SK-N-SH (cell line): ENCODE data around the gene HTR7.

Source experiments
- CHD2 ChIP-seq: fragments of 150-350 bp; IDR thresholded peaks from 2 replicates; pipeline ENCODE4 v1.6.1; 2018; ENCODE audit warnings: low read length; ENCODE audit not compliant: partially characterized antibody
- EP300 ChIP-seq, 2 experiments: IDR thresholded peaks; 2 replicates each; pipeline versions ENCODE4 v1.4.0 to v1.6.1; 2012; ENCODE audit warnings: borderline replicate concordance in 1 of 2, low read depth in 1 of 2, low read length in 1 of 2
- EZH2phosphoT487 ChIP-seq: fragments of 200-600 bp; sonication (generic); IDR thresholded peaks from 2 replicates; pipeline ENCODE4 v1.6.1; 2017; ENCODE audit warnings: low read depth, mixed run types, mild to moderate bottlenecking, antibody characterized with exemption, moderate library complexity, borderline replicate concordance
- JUND ChIP-seq: IDR thresholded peaks from 2 replicates; pipeline ENCODE4 v1.4.0; 2012
- NRF1 ChIP-seq: IDR thresholded peaks from 2 replicates; pipeline ENCODE4 v1.6.1; 2012; ENCODE audit warnings: low read depth, mild to moderate bottlenecking, low read length
- POLR2AphosphoS5 ChIP-seq: IDR thresholded peaks from 2 replicates; pipeline ENCODE4 v1.6.1; 2012; ENCODE audit warnings: low read depth, low read length
- RAD21 ChIP-seq: IDR thresholded peaks from 2 replicates; pipeline ENCODE4 v1.6.1; 2012; ENCODE audit warnings: mild to moderate bottlenecking, low read length
- RFX5 ChIP-seq: IDR thresholded peaks from 2 replicates; pipeline ENCODE4 v1.6.1; 2012; ENCODE audit warnings: mild to moderate bottlenecking, improper control_type of control experiment, low read length
- RXRA ChIP-seq: IDR thresholded peaks from 2 replicates; pipeline ENCODE4 v1.4.0; 2012; ENCODE audit warnings: low read depth, mild to moderate bottlenecking, borderline replicate concordance
- SMC3 ChIP-seq: IDR thresholded peaks from 2 replicates; pipeline ENCODE4 v1.6.1; 2012; ENCODE audit warnings: low read depth, low read length, improper control_type of control experiment
- TAF1 ChIP-seq: IDR thresholded peaks from 2 replicates; pipeline ENCODE4 v1.6.1; 2012; ENCODE audit warnings: low read depth, mild to moderate bottlenecking, low read length, moderate library complexity, borderline replicate concordance
- YY1 ChIP-seq: IDR thresholded peaks from 2 replicates; pipeline ENCODE4 v1.4.0; 2012; ENCODE audit warnings: low read depth, mild to moderate bottlenecking
- TF ChIP-seq, protein P1 (sequence below): fragments of 200-600 bp; sonication (generic); IDR thresholded peaks from 2 replicates; pipeline ENCODE4 v1.6.1; 2017; ENCODE audit warnings: antibody characterized with exemption, mild to moderate bottlenecking, moderate library complexity

DNA sequence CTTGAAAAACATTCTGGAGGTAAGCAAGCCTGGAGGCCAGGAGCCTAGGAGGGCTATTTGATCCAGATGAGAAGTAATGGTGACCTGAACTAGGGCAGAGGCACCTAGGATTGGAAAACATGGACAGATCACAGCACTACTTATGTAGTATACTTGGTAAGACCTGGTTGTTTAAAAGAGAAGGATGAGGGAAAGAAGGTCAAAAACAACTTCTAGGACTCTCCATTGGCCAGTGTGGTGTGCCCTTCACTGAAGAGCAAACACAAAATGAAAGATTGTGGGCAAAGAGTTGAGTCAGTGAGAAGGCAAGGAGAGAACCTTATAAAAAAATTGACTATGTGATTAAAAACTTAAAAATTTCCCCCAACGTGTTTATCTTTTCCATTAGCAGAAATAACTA, 48.8 kb upstream of the HTR7 start:
- TF ChIP-seq YY1 (no peak), RAD21 (no peak), EZH2phosphoT487 (no peak), POLR2AphosphoS5 (no peak), JUND (no peak), SMC3 (no peak), TAF1 (no peak), NRF1 (no peak), RXRA (no peak), RFX5 (no peak), EP300 (IDR thresholded peaks at IDR 0.05; ENCODE audit: borderline replicate concordance in 1 of 2, low read depth in 1 of 2, low read length in 1 of 2) (no peak), CHD2 (no peak)
- TF ChIP-seq, protein P1, sequence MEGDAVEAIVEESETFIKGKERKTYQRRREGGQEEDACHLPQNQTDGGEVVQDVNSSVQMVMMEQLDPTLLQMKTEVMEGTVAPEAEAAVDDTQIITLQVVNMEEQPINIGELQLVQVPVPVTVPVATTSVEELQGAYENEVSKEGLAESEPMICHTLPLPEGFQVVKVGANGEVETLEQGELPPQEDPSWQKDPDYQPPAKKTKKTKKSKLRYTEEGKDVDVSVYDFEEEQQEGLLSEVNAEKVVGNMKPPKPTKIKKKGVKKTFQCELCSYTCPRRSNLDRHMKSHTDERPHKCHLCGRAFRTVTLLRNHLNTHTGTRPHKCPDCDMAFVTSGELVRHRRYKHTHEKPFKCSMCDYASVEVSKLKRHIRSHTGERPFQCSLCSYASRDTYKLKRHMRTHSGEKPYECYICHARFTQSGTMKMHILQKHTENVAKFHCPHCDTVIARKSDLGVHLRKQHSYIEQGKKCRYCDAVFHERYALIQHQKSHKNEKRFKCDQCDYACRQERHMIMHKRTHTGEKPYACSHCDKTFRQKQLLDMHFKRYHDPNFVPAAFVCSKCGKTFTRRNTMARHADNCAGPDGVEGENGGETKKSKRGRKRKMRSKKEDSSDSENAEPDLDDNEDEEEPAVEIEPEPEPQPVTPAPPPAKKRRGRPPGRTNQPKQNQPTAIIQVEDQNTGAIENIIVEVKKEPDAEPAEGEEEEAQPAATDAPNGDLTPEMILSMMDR: no peak
